GM12892 (cell line): ENCODE data around the gene ESRRB.

Experiments
- POLR2A ChIP-seq: IDR thresholded peaks from 2 replicates; pipeline ENCODE4 v1.6.1; 2011; ENCODE audit warnings: low read depth, low read length, control low read depth
- POLR2AphosphoS5 ChIP-seq: IDR thresholded peaks from 2 replicates; pipeline ENCODE4 v1.6.1; 2011; ENCODE audit warnings: low read depth, low read length, control low read depth

- no peak for TF ChIP-seq POLR2A
- no peak for TF ChIP-seq POLR2AphosphoS5
Measured at GRCh38 chr14:76330411-76331327, 45.3 kb upstream of the ESRRB start.
